Activated CD8-positive, alpha-beta memory T cell treated with anti-CD3 and anti-CD28 coated beads for 36 hours (primary cell): ENCODE results near the gene RHOA. TPM values are rescaled to one million over a fixed set of nuclear protein-coding genes. Genes with fewer than 3 reads are reported as not detected.

Experiments
- CTCF ChIA-PET: fragments of 350-600 bp; sonication (Branson Sonifier 250); formaldehyde crosslinking; loops from one replicate; lab custom pipeline; 2021; ENCODE audit warnings: antibody characterized with exemption; lab: Charles Lee
- POLR2A ChIA-PET: fragments of 350-600 bp; sonication (Branson Sonifier 250); formaldehyde crosslinking; loops from one replicate; lab custom pipeline; 2021; ENCODE audit warnings: antibody characterized with exemption; lab: Charles Lee
- total RNA-seq, 2 experiments: library from RNA; stranded (reverse); gene quantifications; one replicate each; pipeline ENCODE4 v1.2.3, GENCODE V29; 2021

Gene RHOA
- total RNA-seq, 2 experiments from 2014 or later, result 466 to 470 TPM

DNA sequence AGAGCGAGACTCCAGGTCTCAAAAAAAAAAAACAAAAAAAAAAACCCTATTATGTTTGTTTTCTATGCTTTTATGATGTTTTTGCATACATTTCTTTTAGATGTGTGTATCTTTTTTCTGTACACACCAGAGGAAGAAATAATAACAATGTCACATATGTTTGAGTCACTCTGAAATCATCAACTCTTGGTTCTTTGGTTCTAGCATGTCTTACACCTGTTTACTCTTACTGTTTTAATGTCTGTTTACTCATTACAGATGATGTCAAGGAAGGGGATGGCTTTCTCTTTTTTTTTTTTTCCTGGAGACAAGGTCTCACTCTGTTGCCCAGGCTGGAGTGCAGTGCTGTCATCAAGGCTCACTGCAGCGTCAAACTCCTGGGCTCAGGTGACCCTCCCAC, 24.1 kb downstream of the RHOA start:
- ChIA-PET CTCF (no interaction called here), POLR2A (no interaction called here)

DNA sequence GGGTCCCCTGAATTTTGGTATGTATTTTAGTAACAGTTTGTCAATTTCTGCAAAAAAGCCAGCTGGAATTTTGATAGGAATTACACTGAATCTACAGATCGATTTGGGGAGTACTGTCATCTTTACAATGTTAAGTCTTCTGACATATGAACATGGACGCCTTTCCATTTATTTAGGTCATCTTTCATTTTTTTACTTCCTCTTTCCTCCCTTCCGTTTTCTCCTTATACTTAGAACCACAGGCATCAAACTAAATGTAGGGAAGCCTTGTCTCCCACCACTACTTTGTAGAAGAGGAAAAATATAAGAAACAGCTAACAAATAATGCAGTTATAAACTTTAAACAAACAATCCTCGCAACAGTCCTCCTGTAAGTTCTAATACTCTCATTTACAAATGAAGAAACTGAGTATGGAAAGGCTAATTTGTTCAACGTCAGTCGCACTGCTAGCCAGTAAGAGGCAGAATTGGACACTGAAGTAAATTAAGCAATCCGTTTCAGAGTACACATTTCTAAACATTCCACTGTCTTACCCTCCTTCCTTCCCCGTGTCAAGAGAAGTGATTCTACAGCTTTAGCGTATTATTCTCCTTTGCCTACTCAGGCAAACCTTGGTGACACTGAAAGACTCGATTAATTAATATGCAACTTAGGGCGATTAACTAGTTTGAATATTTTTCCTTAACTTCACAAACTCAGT, 25.6 kb downstream of the RHOA start:
- POLR2A ChIA-PET, result interaction anchor here (1.0 kb wide), 1 partner anchor 22 kb away, joined by 3 read pairs; no protein-coding TSS in a partner anchor

GRCh38 chr3:49385617-49386016, 26.2 kb downstream of the RHOA start:
- CTCF ChIA-PET, result no interaction called here

More for the DNA sequence above, 25.6 kb downstream of the RHOA start:
- CTCF ChIA-PET, result interaction anchor here (0.6 to 0.7 kb wide), 2 partner anchors 18 to 40 kb away, joined by 4 to 5 read pairs; no protein-coding TSS in a partner anchor

DNA sequence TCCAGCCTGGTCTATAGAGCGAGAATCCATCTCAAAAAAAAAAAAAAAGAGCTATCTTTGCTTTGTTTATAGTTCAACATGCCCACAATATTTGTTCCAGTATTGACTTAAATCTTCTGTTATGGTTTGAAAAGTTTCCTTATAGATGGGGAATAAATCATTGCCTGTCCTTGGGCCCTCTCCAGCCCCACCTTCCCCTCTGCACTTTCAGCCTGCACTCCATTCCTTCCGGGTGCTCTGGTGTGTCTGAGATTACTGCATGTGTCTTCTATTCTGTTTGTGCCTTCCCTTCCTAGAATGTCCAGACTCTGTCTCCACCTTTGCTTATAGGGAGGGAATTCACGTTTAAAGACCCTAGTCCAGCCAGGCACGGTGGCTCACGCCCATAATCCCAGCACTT, 28.4 kb downstream of the RHOA start:
- CTCF ChIA-PET, result no interaction called here
- POLR2A ChIA-PET, result interaction anchor here (0.6 kb wide), 2 partner anchors 24 to 32 kb away, joined by 3 to 4 read pairs; no protein-coding TSS in a partner anchor

More at GRCh38 chr3:49385617-49386016, 26.2 kb downstream of the RHOA start:
- POLR2A ChIA-PET, result no interaction called here

GRCh38 chr3:49378249-49378895, 33.4 kb downstream of the RHOA start:
- ChIA-PET POLR2A (interaction anchor here (0.6 to 1.0 kb wide), 3 partner anchors 12 to 38 kb away, joined by 3 to 5 read pairs (median 4); partner anchors contain the start of genes RHOA and USP4), CTCF (interaction anchor here (0.6 to 0.7 kb wide), 2 partner anchors 35 to 72 kb away, joined by 3 to 5 read pairs; no protein-coding TSS in a partner anchor)

DNA sequence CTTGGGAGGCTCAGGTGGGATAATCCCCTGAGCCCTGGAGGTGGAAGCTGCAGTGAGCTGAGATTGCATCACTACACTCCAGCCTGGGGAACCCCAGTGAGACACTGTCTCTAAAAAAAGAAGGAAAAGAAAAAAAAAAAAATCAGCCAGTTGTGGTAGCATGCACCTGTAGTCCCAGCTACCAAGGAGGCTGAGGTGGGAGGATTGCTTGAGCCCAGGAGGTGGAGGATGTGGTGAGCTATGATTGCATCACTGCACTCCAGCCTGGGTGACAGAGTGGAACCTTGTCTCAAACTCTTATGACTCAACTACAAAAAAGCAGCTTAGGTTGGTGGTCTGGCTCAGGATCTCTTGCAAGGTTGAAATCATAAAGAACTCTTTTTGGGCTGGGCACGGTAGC, 34.3 kb downstream of the RHOA start:
- CTCF ChIA-PET, result interaction anchor here (0.8 kb wide), 1 partner anchor 207 kb away, joined by 3 read pairs; no protein-coding TSS in a partner anchor

GRCh38 chr3:49371946-49372345, 39.8 kb downstream of the RHOA start:
- POLR2A ChIA-PET, result no interaction called here
- CTCF ChIA-PET, result no interaction called here

More for the DNA sequence above, 34.3 kb downstream of the RHOA start:
- POLR2A ChIA-PET, result interaction anchor here (0.6 kb wide), 1 partner anchor 34 kb away, joined by 5 read pairs; the partner anchor contains the start of gene RHOA

DNA sequence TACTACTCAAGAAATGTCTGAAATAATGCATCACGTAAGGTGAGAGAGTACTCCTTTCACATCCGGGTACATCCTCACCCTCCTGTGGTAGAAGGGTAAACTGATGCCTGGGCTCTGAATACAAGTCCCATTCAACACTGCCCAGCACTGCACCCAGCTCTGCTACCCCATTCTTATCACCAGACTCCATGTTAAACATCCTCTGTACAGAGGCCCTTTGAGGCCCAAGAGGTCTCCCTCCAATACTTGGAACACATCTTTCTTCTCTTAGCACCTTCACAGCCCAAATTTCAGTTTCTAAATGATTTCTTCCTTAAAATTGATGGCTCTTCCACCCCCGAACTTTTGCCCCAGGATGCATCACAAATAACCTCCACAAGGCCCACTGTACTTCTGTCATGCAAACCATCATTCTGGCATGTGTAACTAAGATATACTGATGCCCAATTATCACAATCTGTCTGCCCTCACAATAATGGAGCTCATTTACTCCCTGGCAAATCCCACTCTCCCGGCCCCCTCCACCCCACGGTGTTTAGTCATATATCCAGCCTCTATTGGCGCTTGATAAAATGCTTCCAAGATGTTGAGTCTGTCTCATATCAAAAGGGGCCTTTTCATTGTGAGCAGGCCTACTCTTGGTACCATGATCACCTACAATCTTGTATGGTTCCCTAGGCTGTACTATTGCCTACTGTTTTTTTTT, 41.0 kb downstream of the RHOA start:
- ChIA-PET CTCF (interaction anchor here (1.4 kb wide), 1 partner anchor 12 kb away, joined by 3 read pairs; no protein-coding TSS in a partner anchor), POLR2A (interaction anchor here (0.6 to 0.9 kb wide), 2 partner anchors 31 to 38 kb away, joined by 3 read pairs; partner anchors contain the start of gene USP4)

DNA sequence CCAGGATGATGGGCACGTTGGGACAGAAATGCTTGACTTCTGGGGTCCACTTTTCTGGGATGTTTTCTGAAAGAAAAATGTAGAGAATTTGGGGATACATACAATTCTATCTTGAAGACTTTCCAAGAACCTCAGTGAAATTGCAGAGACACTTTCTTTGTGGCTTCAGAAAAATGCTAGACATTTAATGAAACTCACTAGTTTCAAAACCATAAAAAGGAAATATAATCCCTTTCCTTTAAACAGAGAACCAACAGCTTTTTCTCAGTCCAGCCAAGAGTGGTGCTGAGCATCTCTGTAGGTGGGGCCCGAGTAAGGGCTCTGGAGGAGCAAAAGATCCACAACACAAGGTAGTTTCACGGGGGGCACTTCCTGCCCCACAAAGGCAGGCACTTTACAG, 49.2 kb downstream of the RHOA start:
- CTCF ChIA-PET, result interaction anchor here (1.2 kb wide), 1 partner anchor 87 kb away, joined by 4 read pairs; no protein-coding TSS in a partner anchor
- POLR2A ChIA-PET, result no interaction called here

GRCh38 chr3:49359623-49360022, 52.2 kb downstream of the RHOA start:
- ChIA-PET POLR2A (interaction anchor here (0.6 to 2.9 kb wide), 2 partner anchors 20 to 24 kb away, joined by 3 to 21 read pairs; partner anchors contain the start of gene USP4), CTCF (interaction anchor here (1.0 kb wide), 1 partner anchor 13 kb away, joined by 3 read pairs; no protein-coding TSS in a partner anchor)

GRCh38 chr3:49358884-49359225, 52.9 kb downstream of the RHOA start:
- POLR2A ChIA-PET, result interaction anchor here (1.7 to 2.9 kb wide), 2 partner anchors 14 to 19 kb away, joined by 5 to 21 read pairs; partner anchors contain the start of gene USP4
- CTCF ChIA-PET, result interaction anchor here (0.8 to 2.5 kb wide), 6 partner anchors 11 to 373 kb away, joined by 3 to 15 read pairs (median 3); partner anchors contain the start of genes RHOA, TCTA and USP4

DNA sequence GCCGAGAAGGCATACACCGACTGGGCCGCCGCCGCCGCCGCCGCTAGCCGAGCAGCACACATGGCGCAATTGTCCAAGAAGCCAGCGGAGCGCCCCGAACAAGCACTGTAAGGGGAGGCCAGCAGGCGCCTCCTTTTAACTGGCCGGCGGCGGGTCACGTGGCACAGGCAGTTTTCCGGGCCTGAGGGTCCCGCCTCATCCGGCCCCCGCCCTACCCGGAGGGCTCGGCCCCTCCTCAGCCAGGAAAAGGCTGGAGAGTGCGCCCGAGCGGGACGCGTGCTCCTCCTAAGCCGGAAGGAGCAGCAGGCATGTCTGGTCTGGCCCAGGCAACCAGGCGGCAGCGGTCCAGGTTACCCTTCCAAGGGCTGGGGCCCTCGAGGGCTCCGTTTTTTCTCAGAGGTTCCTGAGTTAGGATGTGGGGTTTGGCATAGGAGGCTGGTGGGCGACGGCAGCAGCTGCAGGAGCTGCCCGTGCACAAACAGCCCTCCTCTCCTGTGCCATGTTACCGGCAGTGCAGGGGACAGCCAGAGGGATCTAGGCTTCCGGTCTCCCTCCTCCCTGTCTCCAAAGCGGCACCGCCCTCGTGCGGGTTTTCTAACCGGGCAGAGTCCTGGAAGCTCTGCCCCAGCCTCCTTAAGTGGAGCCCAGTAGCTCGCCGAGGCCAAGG, 53.4 kb downstream of the RHOA start, which contains the start of gene GPX1:
Gene GPX1 (minus strand): TSS at position 137 of the 667 bp plus-strand sequence. CDS start 75 bp downstream, at position 62.
- CTCF ChIA-PET, result interaction anchor here (0.8 to 2.5 kb wide), 7 partner anchors 12 to 372 kb away, joined by 3 to 15 read pairs (median 3); partner anchors contain the start of genes RHOA, TCTA and USP4

GRCh38 chr3:49357443-49358216, 54.1 kb downstream of the RHOA start:
- ChIA-PET CTCF (interaction anchor here (0.8 to 2.5 kb wide), 3 partner anchors 19 to 87 kb away, joined by 4 to 15 read pairs (median 4); partner anchors contain the start of gene USP4), POLR2A (interaction anchor here (1.1 to 2.9 kb wide), 3 partner anchors 13 to 54 kb away, joined by 5 to 21 read pairs (median 6); partner anchors contain the start of genes RHOA, TCTA and USP4)

More for the DNA sequence above, 53.4 kb downstream of the RHOA start, which contains the start of gene GPX1:
- POLR2A ChIA-PET, result interaction anchor here (1.1 to 2.9 kb wide), 3 partner anchors 13 to 53 kb away, joined by 5 to 21 read pairs (median 6); partner anchors contain the start of genes RHOA, TCTA and USP4

DNA sequence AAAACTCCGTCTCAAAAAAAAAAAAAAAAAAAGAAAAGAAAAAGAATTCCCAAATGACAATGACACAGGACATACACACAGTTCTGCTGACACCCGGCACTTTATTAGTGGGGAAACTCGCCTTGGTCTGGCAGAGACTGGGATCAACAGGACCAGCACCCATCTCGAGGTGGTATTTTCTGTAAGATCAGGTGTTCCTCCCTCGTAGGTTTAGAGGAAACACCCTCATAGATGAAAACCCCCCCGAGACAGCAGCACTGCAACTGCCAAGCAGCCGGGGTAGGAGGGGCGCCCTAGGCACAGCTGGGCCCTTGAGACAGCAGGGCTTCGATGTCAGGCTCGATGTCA, 54.7 kb downstream of the RHOA start:
- POLR2A ChIA-PET, result interaction anchor here (0.7 to 2.9 kb wide), 3 partner anchors 17 to 78 kb away, joined by 6 to 21 read pairs (median 6); partner anchors contain the start of genes RHOA, TCTA and USP4
- CTCF ChIA-PET, result interaction anchor here (0.8 to 2.5 kb wide), 3 partner anchors 18 to 88 kb away, joined by 4 to 15 read pairs (median 4); partner anchors contain the start of gene USP4

- POLR2A ChIA-PET, result interaction anchor here (0.6 kb wide), 1 partner anchor 1054 kb away, joined by 3 read pairs; no protein-coding TSS in a partner anchor
- CTCF ChIA-PET, result no interaction called here
These were observed 58.8 kb downstream of the RHOA start for GRCh38 chr3:49352890-49353421.

- CTCF ChIA-PET, result no interaction called here
- POLR2A ChIA-PET, result no interaction called here
These were observed 59.5 kb downstream of the RHOA start for GRCh38 chr3:49352281-49352680.
